HG02973 (cell line): Measurements from ENCODE around the gene TMEM130.
A peak's percentile ranks its signal among the peaks of the same experiment; 100 is the strongest.
"Not testable (repeated sequence)": the region's sequence is repeated elsewhere in the genome, so short reads cannot be mapped to it uniquely, and the experiment has no call there.

Source experiments
- ATAC-seq: cut with Tn5 transposase; IDR thresholded peaks from one replicate; pipeline ENCODE4 v1.9.1; 2021; ENCODE audit warnings: moderate library complexity; ENCODE audit not compliant: unreplicated experiment

TMEM130 gene

DNA sequence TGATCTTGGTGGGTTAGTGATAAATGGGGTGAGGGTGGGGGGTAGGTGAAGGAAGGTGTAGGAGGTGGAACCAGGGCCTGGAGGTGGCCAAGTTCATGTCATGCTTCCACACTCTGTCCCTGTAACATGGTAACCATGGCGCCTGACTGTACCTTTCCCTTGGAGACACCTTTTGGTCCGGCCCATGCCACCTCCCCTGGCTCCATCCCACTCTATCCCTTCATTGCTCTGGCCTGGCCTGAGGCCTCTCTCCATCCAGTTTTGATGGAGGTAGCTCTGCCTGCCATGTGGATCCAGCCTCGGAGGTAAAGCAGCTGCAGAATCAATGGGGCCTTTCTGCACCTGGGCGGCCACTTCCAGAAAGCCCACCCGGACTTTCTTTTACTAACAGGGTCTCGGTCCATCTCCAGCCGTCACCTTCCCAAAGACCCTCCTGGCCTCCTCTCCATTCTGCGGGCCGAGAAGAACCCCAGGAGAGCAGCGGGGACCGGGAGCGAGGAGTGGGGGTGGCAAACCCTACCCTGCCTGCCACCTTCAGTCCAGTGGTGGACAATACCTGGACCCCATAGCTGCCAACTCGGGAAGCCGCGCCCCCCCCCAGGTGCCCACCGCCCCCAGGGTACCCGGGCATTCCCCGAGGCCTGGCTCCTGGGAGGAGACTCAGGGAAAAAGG is 8.0 kb upstream of the TMEM130 start:
- ATAC-seq: peak; percentile 1

DNA sequence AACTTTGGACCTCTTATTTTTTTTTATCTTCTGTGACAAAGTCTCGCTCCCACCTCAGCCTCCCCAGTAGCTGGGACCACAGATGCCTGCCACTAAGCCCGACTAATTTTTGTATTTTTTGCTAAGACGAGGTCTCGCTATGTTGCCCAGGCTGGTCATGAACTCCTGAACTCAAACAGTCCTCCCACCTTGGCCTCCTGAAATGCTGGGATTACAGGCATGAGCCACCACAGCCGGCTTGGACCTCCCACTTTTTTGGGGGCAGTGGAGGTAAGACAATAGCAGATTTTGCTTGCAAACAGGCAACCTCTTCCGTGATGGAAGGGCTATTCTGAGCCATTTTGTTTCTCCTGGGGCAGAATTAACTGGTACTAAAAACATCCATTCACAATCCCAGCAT is 7.3 kb upstream of the TMEM130 start:
- ATAC-seq: no peak

DNA sequence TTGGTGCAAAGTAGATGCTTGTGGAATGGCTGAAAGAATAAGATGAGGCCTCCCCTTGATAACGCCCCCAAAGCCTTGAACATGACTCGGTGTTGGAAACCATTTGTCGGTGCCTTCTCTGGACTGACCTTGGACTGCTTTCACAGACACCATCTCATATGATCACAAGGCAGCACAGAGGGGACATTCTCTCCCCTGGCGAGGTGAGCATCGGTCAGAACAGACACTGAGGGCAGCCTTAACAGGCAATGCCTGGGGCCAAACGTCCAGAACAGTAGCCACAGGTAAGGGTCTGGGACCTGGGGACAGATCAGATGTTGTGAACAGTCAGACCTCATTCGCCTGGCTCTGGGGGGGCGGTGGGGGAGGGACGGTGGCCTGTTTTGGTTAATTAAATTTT is 5.7 kb upstream of the TMEM130 start:
- ATAC-seq: no peak

DNA sequence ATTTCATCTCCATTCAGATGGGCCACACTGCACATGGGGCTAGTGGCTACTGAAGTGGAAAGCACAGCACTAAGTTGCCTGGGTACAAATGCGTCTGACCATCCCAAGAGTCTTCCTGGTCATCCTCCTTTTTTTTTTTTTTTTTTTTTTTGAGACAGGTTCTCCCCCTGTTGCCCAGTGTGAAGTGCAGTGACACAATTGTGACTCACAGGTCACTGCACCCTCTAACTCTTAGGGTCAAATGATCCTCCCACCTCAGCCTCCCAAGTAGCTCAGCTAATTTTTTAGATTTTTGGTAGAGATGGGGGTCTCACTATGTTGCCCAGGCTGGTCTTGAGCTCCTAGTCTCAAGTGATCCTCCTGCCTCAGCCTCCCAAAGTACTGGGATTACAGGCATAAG is 5.1 kb upstream of the TMEM130 start:
- no peak for ATAC-seq

DNA sequence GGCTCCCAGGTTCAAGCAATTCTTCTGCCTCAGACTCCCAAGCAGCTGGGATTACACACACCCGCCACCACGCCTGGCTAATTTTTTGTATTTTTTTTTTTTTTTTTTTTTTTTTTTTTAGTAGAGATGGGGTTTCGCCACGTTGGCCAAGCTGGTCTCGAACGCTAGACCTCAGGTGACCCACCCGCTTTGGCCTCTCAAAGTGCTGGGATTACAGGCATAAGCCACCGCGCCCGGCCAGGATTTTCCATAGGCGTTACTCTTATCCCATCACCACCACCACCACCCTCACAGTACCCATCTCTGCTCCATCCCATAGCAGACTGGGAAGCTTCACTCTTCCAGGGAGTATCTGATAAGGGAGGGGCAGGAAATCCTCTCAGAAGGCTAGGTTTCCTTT is 3.8 kb upstream of the TMEM130 start:
- ATAC-seq: not testable (repeated sequence)

DNA sequence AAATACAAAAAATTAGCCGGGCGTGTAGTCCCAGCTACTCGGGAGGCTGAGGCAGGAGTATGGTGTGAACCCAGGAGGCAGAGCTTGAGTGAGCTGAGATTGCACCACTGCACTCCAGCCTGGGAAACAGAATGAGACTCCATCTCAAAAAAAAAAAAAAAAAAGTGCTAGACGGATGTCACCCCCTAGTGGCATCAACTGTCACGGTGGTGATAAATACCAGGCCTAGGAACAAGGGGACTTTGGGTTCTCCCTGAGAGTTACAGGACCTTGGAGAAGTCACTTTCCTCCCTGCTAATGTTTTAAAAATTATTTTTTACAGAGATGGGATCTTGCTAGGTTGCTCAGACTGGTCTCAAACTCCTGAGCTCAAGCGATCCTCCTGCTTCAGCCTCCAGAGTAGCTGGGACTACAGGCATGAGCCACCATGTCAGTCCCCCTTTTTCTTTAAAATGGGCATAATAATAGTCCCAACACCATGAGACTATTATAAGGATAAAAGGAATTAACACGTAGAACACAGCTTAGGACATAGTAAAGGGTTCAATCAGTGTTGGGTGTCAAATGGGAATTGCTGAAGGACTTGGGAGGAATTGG is 2.6 kb upstream of the TMEM130 start:
- ATAC-seq: no peak

DNA sequence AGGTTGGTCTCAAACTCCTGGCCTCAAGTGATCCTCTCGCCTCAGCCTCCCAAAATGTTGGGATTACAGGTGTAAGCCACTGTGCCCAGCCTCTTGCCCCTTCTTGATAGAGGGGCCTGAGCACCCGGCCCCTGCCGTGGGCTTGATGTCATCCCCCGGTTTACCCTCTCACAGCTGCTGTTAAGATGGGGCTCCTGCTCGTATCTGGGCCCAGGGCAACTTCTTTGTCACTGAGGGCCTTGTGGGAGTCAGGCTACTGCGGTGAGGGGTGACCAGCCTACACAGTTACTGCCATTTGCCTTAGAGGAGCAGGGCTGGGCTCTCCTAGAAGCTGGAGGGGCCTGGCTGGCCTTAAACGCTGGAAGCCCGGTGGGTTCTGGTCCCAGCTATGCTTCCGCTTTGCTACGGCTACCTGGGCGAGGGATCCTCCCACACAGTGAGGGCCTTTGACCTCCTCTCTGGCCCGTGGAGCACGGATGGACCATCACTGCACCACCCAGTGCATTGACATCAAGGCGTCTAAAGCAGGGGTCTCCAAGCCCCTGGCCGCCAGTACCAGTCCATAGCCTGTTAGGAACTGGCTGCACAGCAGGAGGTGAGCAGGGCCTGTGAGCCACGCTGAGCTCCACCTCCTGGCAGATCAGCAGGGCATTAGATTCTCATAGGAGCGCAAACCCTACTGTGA is 1.1 kb upstream of the TMEM130 start:
- no peak for ATAC-seq

DNA sequence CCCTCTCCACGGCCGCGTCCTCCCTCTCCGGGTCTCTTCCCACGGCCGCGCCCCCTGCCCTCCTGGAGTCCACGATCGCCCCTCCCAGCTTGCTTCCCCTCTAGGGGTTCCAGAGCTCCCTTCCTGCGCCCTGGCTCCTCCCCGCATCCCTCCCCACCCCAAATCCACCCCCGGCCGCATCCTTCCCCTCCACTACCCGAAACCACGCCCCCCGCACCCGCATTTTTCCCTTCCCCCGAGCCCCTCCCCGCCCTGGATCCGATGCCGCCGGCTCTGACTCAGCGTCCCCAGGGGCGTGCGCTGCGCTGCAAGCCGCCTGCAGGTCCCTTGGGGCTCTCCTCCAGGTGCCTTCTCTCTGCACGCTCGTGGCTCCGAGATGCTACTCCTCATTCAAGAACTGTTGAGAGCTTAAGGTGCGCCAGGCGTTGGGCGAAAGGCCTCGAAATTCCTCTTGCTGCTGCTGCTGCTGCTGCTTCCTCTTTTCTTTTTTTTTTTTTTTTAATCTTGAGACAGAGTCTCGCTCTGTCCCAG is 372 bp upstream of the TMEM130 start:
- ATAC-seq: peak; percentile 75

DNA sequence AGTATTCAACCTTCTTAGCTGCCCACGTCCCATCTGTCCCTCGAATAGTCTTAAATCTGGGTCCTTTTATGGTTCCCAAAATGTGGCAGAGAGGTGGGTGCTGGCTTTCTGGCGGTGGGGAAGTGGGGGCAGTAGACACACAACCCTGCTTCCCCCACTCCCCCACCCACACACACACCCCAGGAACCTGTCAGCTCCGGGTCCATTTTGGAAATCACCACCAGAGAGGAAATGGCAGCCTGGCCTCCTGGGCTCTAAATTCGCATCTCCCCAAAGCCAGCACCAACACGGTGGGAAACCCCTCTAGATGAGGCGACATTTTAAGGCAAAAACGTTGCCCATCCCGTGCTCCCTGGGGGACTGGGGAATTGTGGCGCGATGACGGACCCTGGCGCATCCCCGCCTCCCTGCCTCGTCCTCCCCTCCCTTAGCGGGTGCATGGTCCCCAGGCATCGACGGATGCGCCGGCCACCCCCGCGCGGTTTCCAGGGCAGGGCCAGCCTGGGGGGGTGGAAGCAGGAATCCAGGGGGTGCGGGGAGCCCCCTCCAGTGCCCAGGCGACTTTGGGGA is 702 bp downstream of the TMEM130 start:
- no peak for ATAC-seq

DNA sequence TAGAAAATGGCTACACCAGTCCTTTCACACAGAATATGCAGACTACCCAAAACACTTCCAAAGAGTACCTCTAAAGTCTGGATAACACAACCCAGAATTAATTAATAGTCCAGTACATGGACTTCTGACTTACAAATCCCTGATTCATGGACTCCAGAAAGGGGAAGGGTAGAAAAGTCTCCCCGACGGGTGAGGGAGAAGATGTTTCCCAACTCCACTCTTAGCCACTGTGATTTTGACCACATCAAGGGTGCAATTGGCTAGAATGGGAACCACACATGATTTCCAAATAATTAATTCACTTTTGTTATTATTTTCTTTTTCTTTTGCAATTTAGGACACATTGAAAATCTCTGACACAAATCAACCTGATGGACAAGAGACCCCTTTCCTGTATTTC is 1.4 kb downstream of the TMEM130 start:
- no peak for ATAC-seq

DNA sequence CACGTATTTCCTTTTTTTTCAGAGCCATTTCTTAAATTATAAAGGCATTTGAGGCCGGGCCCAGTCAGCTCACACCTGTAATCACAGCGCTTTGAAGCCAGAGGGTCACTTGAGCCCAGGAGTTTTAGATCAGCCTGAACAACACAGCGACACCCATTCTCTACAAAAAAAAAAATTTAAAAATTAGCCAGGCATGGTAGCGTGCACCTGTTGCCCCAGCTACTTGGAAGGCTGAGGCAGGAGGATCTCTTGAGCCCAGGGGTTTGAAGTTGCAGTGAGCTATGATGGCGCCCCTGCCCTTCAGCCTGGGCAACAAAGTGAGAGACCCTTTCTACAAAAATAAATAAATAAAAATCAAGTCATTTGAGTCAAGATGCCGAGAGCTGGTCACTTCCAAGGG is 3.0 kb downstream of the TMEM130 start:
- no peak for ATAC-seq

DNA sequence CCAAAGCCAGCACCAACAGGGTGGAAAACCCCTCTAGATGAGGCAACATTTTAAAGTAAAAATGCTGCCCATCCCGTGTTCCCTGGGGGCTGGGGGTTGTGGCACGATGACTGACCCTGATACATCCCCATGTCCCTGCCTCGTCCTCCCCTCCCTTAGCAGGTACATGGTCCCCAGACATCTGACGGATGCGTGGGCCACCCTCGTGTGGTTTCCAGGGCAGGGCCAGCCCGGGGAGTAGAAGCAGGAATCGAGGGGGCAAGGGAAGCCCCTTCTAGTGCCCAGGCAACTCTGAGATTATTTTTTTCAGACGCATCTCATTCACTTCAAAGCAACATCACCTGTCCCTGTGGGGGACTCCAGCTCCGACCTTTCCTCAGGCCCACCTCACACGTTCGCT is 3.5 kb downstream of the TMEM130 start:
- ATAC-seq: no peak

DNA sequence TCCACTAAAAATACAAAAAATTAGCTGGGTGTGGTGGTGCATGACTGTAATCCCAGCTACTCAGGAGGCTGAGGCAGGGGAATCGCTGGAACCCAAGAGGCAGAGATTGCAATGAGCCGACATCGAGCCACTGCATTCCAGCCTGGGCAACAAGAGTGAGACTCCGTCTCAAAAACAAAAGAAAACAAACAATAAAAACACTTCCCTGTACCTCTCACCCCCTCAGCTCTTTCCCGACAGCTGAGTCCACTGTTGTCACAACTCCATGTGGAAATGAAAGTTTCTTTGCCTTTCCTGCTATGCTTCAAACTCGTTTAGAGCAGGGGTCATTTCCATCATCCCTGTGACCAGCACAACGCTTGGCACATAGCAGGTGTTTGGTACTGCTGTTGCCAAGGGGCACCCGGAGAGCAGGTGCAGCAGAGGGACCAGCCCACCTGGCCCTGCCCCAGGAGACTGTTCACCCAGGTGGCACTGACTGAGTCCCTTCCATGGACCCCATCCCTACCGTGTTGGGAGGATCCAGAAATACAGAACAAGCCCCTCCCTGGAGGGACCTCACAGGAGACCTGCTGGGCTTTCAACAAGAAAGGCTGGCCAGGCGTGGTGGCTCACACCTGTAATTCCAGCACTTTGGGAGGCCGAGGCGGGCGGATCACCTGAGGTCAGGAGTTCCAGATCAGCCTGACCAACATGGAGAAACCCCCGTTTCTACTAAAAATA is 4.9 kb downstream of the TMEM130 start:
- no peak for ATAC-seq

DNA sequence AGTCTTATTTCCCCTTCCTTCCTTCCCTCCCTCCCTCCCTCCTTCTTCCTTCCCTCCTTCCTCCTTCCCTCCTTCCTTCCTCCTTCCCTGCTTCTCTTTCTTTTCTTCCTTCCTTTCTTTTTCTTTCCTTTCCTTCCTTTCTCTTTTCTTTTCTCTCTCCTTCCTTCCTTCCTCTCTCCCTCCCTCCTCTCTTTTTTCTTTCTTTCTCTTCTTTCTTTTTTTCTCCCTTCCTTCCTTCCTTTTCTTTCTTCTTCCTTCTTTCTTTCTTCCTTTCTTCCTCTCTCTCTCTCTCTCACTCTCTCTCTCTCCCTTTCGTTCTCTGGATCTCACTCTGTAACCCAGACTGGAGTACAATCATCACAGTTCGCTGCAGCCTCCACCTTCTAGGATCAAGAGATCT is 6.2 kb downstream of the TMEM130 start:
- ATAC-seq: no peak

DNA sequence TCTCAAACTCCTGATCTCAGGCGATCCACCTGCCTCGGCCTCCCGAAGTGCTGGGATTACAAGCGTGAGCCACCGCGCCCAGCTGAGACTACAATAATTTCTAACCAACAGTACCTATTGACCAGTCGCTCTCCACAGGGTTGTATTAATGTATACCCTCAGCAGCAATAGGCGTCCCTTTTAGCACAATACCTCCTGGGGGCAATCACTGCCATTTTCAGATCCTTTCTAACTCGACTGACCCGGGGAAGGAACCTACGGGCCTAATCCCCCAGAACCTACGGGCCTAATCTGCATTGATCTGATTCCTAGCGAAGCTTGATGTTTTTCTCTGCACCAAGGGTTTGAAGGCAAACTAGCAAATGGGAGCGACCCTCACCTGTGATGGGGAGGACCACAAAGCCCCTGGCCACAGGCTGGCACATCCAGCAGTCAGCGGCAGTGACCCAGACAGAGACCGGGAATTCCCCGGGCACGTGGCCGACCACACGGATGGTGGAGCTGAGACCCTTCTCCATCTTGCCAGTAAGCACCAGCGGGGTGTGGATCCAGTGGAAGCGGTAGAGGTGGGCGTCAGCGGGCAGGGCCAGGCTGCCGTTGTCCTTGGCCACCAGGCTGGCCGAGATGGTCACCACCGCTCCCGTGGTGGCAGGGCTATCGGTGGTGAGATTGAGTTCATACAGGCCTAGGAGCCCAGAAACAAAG is 6.9 kb downstream of the TMEM130 start:
- no peak for ATAC-seq

DNA sequence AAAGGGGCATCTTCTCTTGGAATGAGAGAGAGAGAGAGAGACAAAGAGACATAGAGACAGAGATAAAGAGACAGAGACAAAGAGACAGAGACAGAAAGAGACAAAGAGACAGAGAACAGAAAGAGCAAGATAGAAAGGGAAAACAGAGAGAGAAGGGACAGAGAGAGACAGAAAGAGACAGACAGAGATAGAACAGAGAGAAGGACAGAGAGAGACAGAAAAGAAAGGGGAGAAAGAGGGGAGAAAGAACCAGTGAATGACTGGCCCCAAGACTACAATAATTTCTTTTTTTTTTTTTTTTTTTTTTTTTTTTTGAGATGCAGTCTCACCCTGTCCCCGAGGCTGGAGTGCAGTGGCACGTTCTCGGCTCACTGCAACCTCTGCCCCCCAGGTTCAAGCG is 7.6 kb downstream of the TMEM130 start:
- no peak for ATAC-seq

DNA sequence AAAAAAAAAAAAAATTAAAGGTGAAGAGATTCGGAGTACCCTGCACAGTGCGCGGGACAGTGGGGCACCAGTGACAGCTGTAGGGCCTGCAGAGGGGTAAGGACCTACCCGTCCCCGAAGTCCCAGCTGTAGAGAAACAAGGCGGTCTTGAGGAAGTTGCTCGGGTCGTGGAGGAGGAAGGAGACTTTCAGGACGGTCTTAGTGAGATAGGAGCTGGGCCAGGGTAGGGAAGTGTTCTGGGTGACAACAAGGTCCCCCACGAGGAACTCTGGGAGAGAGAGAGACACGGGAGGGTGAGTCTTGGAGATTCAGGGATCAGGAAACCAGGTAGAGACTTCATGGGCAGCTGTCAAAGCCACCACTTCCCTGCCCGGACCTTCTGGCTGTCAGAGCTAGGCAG is 9.7 kb downstream of the TMEM130 start:
- no peak for ATAC-seq

DNA sequence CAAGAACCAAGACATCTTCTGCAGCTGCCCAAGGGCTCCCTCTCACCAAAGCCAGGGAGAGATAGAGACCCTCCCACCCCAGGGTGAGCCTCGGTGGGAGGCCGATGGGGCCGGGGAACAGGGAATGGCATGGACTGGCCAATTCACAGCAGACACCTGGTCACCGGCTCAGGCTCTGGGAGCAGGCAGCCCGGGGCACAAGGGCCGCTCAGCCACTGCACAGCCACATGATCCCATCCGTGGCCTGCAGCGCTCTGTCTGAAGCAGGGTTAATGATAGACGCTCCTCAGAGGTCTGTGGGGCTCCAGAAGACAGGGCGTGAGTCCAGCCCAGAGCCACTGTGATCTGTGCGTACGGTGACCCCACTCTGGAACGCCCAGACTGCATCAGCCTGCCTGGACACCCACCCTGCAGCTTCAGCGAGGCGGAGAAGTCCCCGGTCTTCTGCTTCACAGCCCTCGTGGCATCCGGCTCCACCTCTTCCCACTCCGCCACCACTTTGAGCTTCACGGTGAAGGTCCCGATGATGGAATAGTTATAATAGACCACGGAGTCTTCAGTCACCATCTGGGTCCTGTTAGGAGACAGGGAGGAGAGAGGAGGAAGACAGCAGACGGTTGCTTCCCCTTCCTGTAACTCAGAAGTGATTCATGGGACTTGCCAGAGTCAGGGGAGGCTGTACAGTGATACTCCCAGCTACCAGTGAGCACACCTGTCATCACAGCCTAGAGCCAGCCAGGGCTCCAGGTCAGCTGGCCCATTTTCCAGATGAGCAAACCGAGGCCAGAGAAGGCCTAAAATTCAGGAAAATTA is 14.0 kb downstream of the TMEM130 start:
- ATAC-seq: no peak

DNA sequence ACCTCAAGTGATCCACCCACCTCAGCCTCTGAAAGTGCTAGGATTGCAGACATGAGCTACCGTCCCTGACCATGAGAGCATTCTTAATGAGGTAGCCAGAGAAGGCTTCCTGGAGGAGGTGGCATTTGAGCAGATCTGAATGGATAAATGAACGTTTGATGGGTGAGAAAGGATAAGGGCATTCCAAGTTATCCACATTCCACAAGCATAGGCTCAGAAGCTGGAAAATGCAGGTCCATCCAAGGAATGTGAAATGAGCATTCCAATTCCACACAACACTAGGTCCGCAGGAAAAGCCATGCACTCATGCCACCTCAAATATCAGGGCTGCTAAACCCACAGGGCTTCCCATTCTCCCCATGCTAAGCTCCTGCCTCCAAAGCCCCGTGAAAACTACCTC is 17.0 kb downstream of the TMEM130 start:
- no peak for ATAC-seq

DNA sequence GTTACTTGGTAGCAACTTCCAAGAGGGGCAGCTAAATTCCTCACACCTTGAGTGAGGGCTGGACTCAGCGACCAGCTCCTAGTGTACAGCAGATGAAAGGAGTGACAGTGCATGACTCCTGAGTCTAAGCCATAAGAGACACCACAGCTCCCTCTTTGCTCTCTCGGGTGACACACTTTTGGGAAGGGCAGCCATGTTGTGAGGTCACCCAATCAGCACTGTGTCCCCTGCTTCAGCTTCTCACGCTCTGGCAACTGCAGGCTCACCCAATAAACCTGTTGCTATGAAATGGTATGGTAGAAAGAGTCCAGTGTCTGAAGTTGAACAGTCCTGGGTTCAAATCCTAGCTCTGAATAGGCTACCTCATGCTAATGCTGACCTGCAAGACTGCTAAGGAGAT is 20.9 kb downstream of the TMEM130 start:
- ATAC-seq: no peak
